ENCODE measurements around the gene COX6A1. TPM values are rescaled to one million over a fixed set of nuclear protein-coding genes. Genes with fewer than 3 reads are reported as not detected.

Gene COX6A1
- total RNA-seq, 1 donor from 2014 or later = 889 TPM

DNA sequence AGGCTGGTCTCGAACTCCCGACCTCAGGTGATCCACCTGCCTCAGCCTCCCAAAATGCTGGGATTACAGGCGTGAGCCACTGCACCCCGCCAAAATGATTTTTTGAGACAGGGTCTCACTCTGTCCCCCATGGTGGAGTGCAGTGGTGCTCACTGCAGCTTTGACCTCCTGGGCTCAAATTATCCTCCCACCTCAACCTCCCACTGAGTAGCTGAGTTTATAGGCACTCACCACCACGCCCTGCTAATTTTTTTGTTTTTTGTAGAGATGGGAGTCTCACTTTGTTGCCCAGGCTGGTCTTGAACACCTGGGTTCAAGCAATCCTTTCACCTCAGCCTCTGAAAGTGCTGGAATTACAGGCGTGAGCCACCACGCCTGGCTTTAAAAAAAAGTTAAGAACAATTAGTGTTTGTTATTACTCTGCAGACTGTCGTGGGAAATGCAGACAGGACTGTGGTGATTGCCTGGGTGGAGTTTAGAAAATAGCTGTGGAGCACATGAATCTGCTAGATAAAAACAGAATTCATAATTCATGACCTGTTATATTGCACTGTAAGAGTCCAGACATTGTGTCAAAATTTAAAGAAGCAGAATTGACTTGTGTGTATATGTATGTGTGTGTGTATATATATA, 9.2 kb upstream of the COX6A1 start:
- no peak for DNase-seq (ENCODE audit: low read depth)
- H3K4me3 ChIP-seq (ENCODE audit: low read depth, low read length) = no peak overlapping the region
- TF ChIP-seq, protein P1, sequence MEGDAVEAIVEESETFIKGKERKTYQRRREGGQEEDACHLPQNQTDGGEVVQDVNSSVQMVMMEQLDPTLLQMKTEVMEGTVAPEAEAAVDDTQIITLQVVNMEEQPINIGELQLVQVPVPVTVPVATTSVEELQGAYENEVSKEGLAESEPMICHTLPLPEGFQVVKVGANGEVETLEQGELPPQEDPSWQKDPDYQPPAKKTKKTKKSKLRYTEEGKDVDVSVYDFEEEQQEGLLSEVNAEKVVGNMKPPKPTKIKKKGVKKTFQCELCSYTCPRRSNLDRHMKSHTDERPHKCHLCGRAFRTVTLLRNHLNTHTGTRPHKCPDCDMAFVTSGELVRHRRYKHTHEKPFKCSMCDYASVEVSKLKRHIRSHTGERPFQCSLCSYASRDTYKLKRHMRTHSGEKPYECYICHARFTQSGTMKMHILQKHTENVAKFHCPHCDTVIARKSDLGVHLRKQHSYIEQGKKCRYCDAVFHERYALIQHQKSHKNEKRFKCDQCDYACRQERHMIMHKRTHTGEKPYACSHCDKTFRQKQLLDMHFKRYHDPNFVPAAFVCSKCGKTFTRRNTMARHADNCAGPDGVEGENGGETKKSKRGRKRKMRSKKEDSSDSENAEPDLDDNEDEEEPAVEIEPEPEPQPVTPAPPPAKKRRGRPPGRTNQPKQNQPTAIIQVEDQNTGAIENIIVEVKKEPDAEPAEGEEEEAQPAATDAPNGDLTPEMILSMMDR (conservative IDR thresholded peaks at IDR 0.05; ENCODE audit: low read depth, low read length) = no peak

DNA sequence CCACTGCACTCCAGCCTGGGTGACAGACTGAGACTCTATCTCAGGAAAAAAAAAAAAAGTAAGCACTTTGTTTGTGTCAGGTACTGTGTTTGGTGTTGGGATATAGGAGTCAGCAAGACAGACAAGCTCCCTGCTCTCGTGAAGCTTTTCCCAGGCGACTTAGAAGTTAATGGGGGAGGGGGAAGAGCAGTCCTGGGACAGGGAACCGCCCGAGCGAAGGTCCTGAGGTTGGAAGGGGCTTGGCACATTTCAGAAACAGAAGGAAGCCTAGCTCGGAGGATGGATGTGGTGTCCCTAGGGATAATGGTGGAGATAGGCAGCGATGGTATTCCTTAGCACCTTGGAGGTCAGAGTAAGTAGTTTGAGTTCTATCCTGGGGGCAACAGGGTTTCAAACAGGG, 8.5 kb upstream of the COX6A1 start:
- no peak for DNase-seq (ENCODE audit: low read depth)
- H3K4me3 ChIP-seq (ENCODE audit: low read depth, low read length) = no peak overlapping the region
- TF ChIP-seq, protein P1 (conservative IDR thresholded peaks at IDR 0.05; ENCODE audit: low read depth, low read length) = no peak

DNA sequence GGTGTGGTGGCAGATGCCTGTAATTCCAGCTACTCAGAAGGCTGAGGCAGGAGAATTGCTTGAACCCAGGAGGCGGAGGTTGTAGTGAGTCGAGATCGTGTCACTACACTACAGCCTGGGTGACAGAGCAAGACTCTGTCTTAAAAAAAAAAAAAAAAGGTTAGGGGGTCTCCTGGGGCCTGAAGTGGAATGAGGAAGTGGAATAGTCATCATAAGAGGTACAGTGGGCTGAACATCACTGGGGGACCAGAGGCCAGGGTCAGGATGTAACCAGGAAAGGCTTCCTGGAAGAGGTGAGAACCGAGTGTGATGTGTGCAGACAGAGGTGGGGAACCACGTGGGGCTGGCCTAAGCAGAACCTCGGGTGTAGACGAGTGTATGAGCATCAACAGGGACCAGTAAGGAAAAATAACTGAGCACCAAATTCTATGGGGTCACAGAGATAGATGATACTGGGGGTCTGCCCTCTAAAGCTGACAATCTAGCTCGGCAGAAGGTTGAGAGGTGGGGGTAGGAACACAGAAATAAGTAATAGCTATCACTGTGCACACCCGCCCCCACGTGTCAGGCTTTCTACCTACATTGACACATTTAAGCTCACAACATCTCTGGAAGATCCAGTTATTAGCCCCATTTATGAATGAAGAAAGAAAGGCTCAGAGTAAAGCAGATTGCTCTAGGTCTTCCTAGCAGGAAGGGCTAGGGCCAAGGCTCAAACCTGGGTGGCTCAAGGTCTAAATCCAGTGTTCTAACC, 5.0 kb upstream of the COX6A1 start:
- H3K4me3 ChIP-seq (ENCODE audit: low read depth, low read length) = no peak overlapping the region
- TF ChIP-seq, protein P1 (conservative IDR thresholded peaks at IDR 0.05; ENCODE audit: low read depth, low read length) = no peak
- DNase-seq (ENCODE audit: low read depth) = no peak

DNA sequence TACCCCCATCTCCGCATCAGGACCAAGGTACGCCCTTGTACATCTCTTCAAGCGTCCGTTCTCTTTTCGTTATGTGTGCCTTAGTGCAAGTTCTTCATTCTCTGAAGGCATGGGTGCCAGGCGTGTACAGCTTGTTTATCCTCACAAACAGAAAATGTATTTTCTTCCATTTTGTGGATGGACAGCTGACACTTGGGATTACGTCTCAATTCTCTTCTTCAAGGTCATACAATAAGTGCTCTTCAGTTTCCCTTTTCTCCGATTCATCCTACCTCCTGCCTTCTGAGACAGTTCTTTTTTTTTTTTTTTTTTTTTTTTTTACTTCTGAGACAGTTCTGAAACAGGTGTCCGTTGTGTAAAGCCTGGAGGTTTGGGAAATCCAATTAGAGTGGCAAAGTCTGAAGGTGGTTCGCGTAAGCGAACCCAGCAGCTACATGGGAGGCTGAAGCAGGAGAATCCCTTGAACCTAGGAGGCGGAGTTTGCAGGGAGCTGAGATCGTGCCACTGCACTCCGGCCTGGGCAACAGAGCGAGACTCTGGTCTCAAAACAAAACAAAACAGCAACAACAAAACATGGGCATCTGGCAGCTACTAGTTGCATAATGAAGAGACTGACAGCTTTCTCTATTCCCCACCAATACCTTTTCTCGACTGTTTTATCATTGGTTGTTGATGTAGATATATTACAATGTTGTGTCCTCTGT, 734 bp downstream of the COX6A1 start:
- H3K4me3 ChIP-seq (ENCODE audit: low read depth, low read length) = peak overlapping the region; percentile 92
- no peak for DNase-seq (ENCODE audit: low read depth)
- TF ChIP-seq, protein P1 (conservative IDR thresholded peaks at IDR 0.05; ENCODE audit: low read depth, low read length) = no peak

DNA sequence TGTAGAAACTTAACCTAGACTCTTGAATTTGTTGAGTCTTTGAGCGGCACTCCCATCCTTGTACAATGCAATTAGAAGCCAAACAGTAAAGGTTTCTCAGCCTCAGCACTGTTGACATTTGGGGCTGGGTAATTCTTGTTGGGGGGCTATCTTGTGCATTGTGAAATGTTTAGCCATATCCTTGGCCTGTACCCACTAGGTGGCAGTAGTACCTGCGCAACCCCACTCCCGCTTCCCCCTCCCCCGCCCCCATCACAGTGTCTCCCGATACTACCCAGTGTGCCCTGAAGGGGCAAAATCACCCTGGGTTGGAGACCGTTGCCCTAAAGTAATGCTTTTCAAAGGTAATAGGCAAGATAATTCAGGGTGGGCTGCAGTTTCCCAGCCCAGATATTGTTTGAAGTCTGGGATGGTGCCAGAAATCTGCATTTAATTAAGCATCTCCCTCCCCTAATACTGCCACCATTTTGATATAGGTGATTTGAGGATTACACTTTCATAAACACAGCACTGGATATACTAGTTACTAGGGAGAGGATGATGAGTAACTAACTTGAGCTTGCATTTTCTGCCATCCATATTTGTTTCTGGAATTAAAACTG, 1.8 kb downstream of the COX6A1 start:
- TF ChIP-seq, protein P1 (conservative IDR thresholded peaks at IDR 0.05; ENCODE audit: low read depth, low read length) = peak; percentile 69
- no peak for DNase-seq (ENCODE audit: low read depth)
- peak overlapping the region; percentile 92 for H3K4me3 ChIP-seq (ENCODE audit: low read depth, low read length)

DNA sequence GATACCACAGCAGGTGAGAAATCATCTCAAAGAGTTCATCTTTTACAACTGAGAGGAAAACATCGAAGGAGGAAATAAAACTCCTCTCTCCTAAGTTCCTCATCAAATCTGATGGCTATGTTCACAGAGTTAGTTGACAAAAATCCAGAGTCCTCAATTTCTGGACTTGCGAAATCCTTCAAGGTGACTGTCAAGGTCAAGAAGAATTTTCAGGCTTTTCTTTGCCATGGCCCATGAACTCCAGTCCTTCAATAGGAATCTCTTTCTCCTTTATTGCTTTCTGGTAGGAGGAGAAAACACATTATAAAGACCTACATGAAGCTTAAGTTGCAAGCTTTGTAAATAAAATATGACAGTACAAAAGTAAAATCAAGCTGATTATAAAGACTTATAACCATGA, 6.8 kb downstream of the COX6A1 start:
- TF ChIP-seq, protein P1 (conservative IDR thresholded peaks at IDR 0.05; ENCODE audit: low read depth, low read length) = no peak
- no peak overlapping the region for H3K4me3 ChIP-seq (ENCODE audit: low read depth, low read length)
- DNase-seq (ENCODE audit: low read depth) = no peak

Measured in epithelial cell of proximal tubule (primary cell).